Ishikawa (cell line): Measurements from ENCODE around the gene SLC39A9.
A peak's percentile ranks its signal among the peaks of the same experiment; 100 is the strongest.

ENCODE experiments used
- CREB1 ChIP-seq: IDR thresholded peaks from 2 replicates; pipeline ENCODE4 v1.6.1; 2012; ENCODE audit warnings: low read depth
- EGR1 ChIP-seq: IDR thresholded peaks from 2 replicates; pipeline ENCODE4 v1.6.1; 2012
- EP300 ChIP-seq: IDR thresholded peaks from 2 replicates; pipeline ENCODE4 v1.6.1; 2012; ENCODE audit warnings: borderline replicate concordance
- RAD21 ChIP-seq: IDR thresholded peaks from 2 replicates; pipeline ENCODE4 v1.6.1; 2012; ENCODE audit warnings: low read depth
- TEAD4 ChIP-seq: IDR thresholded peaks from 2 replicates; pipeline ENCODE4 v1.6.1; 2012
- USF1 ChIP-seq: IDR thresholded peaks from 2 replicates; pipeline ENCODE4 v1.6.1; 2012
- YY1 ChIP-seq: IDR thresholded peaks from 2 replicates; pipeline ENCODE4 v1.6.1; 2012; ENCODE audit warnings: low read depth

DNA sequence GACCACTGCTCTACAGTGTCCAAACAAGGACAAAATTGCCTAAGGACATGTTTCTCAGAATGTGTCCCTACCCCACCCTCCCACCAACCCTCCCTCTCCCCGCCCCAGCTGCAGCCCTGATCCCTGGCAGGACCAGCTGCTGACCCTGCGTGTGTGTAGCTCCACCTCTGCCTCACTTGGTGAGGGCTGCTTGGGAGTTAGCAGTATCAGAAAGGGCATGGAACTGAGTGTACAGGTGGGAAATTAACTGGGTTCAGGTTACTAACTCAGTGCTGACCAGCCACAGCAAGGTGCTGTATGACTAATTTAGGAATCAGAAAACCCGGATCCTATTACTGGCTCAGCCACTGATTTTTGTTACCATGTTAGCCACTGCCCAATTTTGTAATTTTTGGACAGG, 74.8 kb downstream of the SLC39A9 start:
- TF ChIP-seq EGR1, result no peak
- 0 out of 2 replicates have a peak, but pooled peaks have one; percentile 12 for TF ChIP-seq RAD21
- no peak for TF ChIP-seq TEAD4
- TF ChIP-seq USF1, result no peak
- no peak for TF ChIP-seq YY1
- TF ChIP-seq EP300, result peak; percentile 23; the same call in 1 of the 2 replicates
- no peak for TF ChIP-seq CREB1
